NCI-H128 (cell line): ENCODE data around the gene MED27.
"Not testable (repeated sequence)": the region's sequence is repeated elsewhere in the genome, so short reads cannot be mapped to it uniquely, and the experiment has no call there.

Experiments used
- DNase-seq: peaks from one replicate; lab custom pipeline; 2025; ENCODE audit not compliant: unreplicated experiment; lab: John Stamatoyannopoulos, UW

MED27 gene

DNA sequence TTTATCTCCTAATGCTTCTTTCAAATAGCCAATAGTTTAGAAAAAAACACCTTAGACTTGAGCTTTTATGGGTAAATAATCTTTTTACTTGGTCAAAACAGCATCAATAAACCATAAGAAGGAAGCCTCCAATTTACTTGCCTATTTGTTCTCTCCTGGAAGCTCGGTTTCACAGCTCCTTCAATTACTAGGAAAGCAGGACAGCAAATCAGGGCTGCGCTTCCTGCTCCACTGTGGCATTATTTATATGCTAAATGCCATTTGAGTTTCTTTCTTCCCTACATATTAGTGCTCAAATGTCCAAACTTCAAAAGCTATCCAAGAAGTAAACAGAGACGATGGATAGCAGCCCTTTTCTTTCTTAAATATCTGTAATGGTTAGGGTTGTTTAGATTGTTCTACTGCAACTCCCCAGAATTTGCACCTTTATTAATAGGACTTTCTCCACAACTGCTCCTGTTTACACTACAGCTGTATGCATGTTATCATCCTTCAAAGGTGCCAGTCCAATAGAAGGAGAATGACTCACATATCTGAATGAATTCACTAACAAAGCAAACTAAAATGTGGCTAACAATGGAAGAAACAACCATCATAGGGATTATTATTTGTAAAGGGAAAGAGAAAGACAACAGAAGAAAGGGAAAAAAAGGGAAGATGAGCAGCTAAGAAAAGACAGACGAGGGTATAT lies 58.7 kb downstream of the MED27 start:
- DNase-seq: no peak

DNA sequence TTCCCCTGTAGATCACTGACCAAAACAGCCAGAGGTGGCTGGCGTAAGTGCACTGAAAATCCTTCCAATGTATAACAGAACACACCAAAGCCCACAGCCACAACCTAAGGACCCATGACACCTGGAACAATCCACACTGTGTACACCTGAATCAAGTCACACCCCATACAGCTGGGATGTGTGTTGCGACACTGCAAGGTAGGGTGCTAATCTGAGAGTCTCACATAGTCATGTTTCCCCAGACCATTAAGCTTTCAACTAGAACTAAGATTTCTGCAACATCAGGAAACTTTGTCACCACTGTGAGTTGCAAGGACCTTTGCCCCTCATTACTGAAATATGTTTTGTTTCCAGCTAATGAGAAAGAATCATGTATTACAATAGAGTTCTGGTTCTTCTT lies 59.4 kb downstream of the MED27 start:
- no peak for DNase-seq

DNA sequence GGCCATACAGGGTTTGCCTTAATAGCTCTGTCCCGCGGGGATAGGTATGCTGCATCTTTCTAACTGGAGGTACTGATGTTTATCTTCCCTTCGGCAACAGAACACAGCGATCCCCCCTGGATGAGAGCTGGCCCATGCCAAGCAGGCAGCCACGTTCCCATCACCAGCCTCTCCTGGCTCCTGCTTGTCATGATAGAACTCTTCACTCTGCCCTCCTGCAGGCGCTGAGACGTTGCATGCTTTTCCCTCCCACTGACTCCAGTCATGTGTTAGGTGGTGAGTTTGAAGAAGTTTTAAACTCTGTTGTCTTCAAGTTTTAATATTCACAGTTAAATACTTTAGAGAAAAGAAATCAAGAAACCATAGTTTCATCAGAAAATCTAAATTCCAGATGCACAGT lies 60.0 kb downstream of the MED27 start:
- DNase-seq: no peak

- no peak for DNase-seq
Measured at GRCh38 chr9:132018957-132019405, 60.7 kb downstream of the MED27 start.

- no peak for DNase-seq
Measured at GRCh38 chr9:132016456-132016855, 63.2 kb downstream of the MED27 start.

DNA sequence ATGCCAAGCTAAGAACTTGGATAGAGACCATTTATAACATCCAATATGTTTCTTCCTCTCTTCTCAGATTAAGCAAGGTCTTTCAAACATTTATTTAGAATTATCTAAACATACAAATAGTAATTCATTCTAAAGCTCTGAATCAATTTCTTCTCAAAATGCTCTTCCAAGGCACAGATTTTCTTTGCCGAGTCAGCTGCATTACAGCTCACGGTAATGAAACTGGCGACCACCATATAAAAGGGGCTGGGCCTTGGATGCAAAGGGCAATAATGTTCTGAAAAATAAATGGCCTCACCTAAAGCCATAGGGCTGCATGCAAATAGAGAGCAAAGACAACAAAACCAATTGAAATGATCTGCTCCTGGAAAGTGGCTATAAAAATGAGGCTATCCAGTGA lies 63.8 kb downstream of the MED27 start:
- DNase-seq: no peak

DNA sequence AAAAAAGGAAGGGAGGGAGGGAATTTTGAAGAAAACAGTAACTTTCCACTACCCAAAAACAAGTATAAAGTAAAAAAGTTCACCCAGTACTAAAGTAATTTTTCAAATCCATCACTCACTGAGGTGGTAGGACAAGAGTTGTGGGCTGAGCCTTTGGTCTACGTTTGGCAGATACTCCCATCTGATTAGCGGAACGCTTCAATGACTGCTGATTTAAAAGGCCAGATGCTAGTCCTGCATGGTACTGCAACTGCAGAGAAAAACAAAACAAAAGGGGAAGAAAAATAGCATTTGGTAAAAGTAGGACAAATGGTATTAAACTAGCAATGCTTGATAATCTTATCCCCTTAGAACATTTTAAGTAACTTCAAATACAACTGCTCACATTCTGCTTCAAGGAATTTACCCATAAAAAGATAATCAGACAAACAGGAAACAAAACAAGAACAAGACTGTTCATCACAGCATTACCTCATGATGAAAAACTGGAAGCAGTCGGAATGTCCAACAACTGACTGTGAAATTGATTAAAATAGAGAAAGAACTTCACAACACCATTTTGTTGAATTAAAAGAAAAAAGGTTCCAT lies 65.4 kb downstream of the MED27 start:
- no peak for DNase-seq

- DNase-seq: no peak
Measured at GRCh38 chr9:132012704-132013357, 66.8 kb downstream of the MED27 start.

- DNase-seq: no peak
Measured at GRCh38 chr9:132011896-132012295, 67.8 kb downstream of the MED27 start.

DNA sequence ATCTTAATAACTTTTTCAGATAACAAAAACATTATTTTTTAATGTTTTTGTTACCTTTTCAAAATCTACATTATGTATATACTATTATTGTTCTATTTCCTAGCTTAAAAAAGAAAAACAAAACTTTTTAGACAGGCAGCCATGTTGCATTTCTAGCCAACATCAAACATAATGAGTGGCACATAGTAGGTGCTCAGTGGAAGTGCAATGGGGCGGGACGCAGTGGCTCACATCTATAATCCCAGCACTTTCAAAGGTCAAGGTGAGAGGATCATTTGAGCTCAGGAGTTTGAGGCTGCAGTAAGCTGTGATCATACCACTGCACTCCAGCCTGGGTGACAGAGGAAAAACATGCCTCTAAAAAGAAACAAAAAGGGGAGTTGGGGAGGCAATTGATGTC lies 68.4 kb downstream of the MED27 start:
- DNase-seq: no peak

DNA sequence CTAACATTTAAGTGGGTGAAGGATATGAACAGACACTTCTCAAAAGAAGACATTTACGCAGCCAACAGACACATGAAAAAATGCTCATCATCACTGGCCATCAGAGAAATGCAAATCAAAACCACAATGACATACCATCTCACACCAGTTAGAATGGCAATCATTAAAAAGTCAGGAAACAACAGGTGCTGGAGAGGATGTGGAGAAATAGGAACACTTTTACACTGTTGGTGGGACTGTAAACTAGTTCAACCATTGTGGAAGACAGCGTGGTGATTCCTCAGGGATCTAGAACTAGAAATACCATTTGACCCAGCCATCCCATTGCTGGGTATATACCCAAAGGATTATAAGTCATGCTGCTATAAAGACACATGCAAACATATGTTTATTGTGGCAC lies 69.5 kb downstream of the MED27 start:
- DNase-seq: not testable (repeated sequence)

- no peak for DNase-seq
Measured at GRCh38 chr9:132008855-132009812, 70.5 kb downstream of the MED27 start.

DNA sequence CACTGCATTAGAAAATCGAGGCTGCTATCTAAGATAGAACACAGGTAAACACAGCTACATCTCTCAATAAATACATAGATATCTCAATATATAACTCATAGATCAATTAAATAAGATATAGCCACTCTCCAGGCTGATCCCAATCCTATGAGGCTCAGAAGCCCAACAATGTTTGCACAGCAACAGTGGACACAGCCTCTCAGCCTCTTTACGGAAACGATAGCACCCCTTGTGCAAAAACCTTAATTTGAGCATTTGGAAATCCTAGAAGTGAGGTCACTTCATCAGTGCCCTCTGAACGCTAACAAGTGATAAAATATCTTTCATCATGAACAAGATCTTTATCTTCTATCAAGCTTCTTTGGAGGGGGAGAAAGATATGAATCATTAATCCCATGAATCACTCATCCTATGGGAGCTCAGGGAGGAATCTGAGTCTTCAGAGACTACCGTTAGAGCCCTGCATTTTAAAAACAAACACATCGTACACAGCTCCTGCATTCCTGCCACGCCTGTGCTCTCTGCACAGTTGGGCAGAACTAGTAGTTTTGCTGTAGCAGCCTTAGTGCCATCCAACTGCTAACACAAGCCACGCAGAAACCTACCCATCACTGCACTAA lies 71.4 kb downstream of the MED27 start:
- no peak for DNase-seq

DNA sequence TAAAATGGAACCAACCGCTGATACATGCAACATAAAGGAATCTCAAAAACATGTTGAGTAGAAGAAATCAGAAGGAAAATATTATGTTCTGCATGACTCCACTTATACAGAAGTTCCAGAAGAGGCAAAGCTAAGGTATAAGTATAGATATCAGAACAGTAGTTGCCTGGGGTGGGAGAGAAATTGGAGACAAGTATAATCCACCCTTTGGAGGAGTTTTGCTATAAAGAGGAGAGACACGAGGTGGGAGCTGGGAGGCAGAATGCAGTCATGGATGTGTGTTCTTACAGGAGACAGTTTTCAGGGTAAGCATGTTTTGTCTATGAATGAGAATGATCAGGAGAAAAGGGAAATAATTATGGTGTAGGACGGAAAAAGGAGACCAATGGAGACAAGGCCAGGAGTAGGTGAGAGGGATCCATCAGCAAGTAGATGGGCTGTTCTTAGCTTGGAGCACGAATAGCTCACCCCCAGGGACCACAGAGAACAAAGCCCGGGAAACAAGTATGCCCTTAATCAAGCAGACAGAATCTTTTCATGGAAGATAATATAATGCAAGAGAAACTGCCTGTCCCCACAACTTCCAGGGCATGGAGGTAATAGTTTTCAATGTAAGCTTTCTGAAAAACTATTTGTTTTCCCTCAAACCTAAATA lies 72.2 kb downstream of the MED27 start:
- DNase-seq: no peak

DNA sequence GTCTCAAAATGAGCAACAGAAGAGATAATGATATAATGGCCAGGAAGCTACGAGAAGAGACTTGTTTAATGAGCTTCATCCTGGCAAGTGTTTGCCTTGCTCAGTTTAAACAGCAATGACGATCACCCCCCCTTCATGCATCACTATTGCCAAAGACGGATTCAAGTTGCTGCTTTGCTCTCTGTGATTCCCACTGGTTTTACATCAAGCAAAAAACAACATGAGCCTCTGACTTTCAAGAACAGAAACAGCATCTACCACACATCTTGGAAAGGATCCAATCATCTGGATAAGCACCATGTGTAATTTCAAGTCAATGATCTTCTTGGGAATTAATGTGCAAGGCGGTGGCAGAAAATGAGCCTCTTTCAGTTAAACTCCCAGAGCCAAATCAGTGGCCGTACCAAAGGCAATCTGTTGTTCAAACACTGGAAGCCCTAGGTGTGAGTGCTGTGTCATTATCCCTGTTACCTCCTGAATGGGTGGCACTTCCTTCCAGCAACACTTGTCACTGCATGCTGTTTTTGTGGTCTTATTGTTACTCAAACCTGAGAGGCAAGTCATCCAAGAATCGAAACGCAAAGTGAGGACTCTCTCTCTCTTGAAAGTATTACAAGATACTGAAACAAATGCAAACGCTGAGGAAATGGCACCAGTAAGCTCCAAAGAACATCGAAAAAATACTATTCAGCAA lies 72.8 kb downstream of the MED27 start:
- DNase-seq: peak; percentile 39

DNA sequence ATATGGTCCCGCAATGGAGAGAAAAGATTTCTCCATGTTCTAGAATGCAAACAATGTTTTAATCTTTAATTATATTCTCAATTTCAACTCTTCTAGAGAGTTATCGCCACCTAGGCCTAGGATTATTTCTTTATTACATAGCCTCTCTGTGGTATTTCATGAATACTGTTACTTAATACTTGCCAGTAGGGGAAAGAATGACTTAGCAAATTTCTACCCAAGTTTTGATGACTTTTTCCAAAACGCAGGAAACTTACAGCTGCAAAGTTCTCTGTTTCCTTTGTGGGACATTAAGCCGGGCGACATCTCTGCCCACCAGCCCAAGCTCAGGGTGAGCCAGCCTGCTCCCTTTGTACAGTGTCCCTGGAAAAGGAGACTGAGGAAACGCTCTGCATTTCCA lies 73.8 kb downstream of the MED27 start:
- no peak for DNase-seq

DNA sequence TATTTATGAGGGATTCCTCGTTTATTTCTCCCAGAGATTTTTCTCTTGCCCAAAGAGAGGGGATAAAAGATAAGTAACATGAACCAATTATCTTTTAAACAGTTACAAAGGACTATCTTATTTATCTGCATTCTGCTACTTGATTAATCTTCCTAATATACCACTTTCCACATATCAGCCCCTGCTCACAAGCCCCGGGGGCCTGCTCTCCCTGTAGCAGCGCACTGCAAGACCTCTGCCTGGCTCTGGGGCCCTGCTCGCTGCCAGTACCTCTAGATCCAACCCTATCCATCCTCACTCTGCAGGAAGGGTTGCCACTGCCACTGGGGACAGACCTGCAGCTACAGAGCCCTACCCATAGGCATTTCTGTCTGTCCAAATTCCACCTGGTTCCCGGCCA lies 75.3 kb downstream of the MED27 start:
- no peak for DNase-seq

DNA sequence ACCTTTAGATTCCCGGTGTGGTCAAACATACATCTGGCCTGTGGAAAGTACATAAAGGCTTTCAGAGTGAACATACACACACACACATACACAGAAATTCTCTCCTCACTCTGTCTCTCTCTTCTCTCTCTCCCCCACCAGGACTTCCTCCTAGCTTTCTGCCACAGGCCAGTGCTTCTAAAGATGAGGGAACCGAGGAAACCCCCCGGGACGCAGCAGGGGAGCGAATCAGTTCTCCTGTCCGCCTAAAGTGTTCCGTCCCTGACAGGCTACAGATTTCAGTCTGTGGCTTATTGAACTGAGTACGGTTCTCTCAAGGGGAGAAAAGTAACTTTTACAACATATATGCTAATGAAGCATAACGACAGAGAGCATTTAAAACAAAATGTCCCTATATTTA lies 75.8 kb downstream of the MED27 start:
- DNase-seq: no peak

GRCh38 chr9:132003319-132003704 lies 76.4 kb downstream of the MED27 start:
- no peak for DNase-seq
